Breast epithelium (tissue), 4 donors: ENCODE data around the gene ASCC2. TPM values are rescaled to one million over a fixed set of nuclear protein-coding genes. Genes with fewer than 3 reads are reported as not detected.
A peak's percentile ranks its signal among the peaks of the same experiment; 100 is the strongest.

Source experiments
- DNase-seq, 2 donors: peaks; one replicate each; pipeline ENCODE4 v3.0.0-alpha.2; 2019; ENCODE audit warnings: low spot score in 2 of 2
- H3K27ac ChIP-seq, 2 donors: fragments of 200-600 bp; sonication (generic) in 1 of 2; one replicate each; pipeline ENCODE4 v1.5.1; 2016 to 2019; ENCODE audit warnings: mild to moderate bottlenecking in 1 of 2
- H3K27me3 ChIP-seq, 2 donors: fragments of 200-600 bp; sonication (generic) in 1 of 2; one replicate each; pipeline versions ENCODE4 v1.5.1 to v1.6.0; 2017 to 2019; ENCODE audit warnings: control low read depth in 1 of 2, mild to moderate bottlenecking in 1 of 2
- H3K36me3 ChIP-seq: fragments of 200-600 bp; one replicate; pipeline ENCODE4 v1.5.1; 2019
- H3K4me1 ChIP-seq, 2 donors: fragments of 200-600 bp; sonication (generic); one replicate each; pipeline ENCODE4 v1.5.1; 2016 to 2019; ENCODE audit warnings: control low read depth in 1 of 2
- H3K4me3 ChIP-seq, 3 donors: fragments of 200-600 bp; sonication (generic); 1 replicate in 2 of 3; 2 replicates in 1 of 3; pipeline ENCODE4 v1.5.1; 2016 to 2019; ENCODE audit warnings: mild to moderate bottlenecking in 3 of 3, moderate library complexity in 2 of 3
- H3K9me3 ChIP-seq, 2 donors: fragments of 200-600 bp; sonication (generic) in 1 of 2; one replicate each; pipeline ENCODE4 v1.5.1; 2016 to 2019; ENCODE audit warnings: control low read depth in 1 of 2
- POLR2A ChIP-seq: fragments of 450-650 bp; IDR thresholded peaks from one replicate; pipeline ENCODE4 v1.6.1; 2016; ENCODE audit warnings: antibody characterized with exemption, mild to moderate bottlenecking, moderate library complexity
- POLR2AphosphoS5 ChIP-seq, 3 donors: sonication (generic); formaldehyde crosslinking; IDR thresholded peaks; one replicate each; pipeline ENCODE4 v1.6.1; 2017; ENCODE audit warnings: antibody characterized with exemption in 3 of 3
- intact Hi-C: fragments of 100-400 bp; cut with DNase I; formaldehyde crosslinking; loops from one replicate; pipeline ENCODE4 v1.15.1; 2023; ENCODE audit warnings: low total_unique reads
- total RNA-seq, 3 donors: library from RNA; depleted of rRNA; stranded (reverse); fragments of >200 nt; gene quantifications; one replicate each; pipeline ENCODE4 v1.1.0, GENCODE V29; 2016
- TF ChIP-seq, protein P1 (sequence below), 3 donors: fragments of 450-650 bp; IDR thresholded peaks; one replicate each; pipeline ENCODE4 v1.5.1; 2016 to 2017; ENCODE audit warnings: antibody characterized with exemption in 3 of 3, mild to moderate bottlenecking in 3 of 3, moderate library complexity in 3 of 3

The ASCC2 gene
- total RNA-seq, 3 donors from 2014 or later = 37.0 to 60.3 (median 45.8) TPM

DNA sequence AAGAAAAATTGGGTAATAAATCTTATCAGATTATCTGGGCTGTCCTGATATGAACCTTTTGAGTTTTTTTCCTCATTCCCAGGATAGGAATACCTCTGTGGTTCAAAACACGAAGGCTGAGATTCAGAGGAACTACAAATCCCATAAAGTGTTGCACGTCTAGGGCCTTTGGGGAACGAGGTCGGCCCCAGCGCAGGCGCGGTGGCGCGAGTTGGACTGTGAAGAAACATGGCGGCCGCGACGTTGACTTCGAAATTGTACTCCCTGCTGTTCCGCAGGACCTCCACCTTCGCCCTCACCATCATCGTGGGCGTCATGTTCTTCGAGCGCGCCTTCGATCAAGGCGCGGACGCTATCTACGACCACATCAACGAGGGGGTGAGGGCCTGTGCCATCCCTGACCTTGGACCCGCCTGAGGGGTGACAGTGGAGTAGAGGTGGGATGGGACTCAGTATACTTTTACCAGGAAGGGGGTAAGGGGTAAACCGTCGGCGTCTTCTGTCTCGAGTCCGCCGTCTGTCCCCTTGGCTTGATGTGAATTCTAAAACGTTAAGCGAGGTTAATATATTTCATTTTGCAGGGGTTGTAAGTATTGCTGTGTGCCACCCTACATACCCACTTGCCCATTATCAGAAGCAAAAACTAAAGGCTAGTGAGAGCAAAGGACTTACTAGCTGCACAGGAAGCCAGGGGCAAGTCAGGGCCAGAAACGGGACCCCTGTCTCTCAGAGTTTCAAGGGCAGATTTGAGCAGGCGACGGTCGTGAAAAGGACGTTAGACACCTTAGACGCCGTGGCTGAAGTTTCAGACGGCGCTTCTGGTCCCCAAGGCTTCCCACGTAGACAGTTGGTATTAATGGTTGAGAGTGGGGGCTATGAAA lies 70.7 kb downstream of the ASCC2 start, which contains the start of gene UQCR10:
UQCR10 (plus strand) TSS at position 199 of the 881 bp plus-strand sequence; CDS start at position 229, 30 bp downstream.
- DNase-seq = peak; percentile 88 to 89
- Histone ChIP-seq H3K27me3 (no peaks in the 10 kb centered on the region), H3K4me1 (peaks cover 8 to 10% of the 10 kb centered on the region in 2 donors), H3K9me3 (no peaks in the 10 kb centered on the region), H3K36me3 (no peaks in the 10 kb centered on the region), H3K27ac (peak within 1 kb of the TSS; percentile 92), H3K4me3 (peak within 1 kb of the TSS; percentile 91 to 98 (median 91))
- intact Hi-C loops = loop anchor here (10.0 kb wide), 1 partner anchor 453 kb away; the partner anchor contains the start of gene RASL10A
- TF ChIP-seq POLR2AphosphoS5 (IDR thresholded peaks at IDR 0.05) = peak; percentile 75 to 95 (median 90)
- TF ChIP-seq POLR2A = peak; percentile 51
- TF ChIP-seq, protein P1, sequence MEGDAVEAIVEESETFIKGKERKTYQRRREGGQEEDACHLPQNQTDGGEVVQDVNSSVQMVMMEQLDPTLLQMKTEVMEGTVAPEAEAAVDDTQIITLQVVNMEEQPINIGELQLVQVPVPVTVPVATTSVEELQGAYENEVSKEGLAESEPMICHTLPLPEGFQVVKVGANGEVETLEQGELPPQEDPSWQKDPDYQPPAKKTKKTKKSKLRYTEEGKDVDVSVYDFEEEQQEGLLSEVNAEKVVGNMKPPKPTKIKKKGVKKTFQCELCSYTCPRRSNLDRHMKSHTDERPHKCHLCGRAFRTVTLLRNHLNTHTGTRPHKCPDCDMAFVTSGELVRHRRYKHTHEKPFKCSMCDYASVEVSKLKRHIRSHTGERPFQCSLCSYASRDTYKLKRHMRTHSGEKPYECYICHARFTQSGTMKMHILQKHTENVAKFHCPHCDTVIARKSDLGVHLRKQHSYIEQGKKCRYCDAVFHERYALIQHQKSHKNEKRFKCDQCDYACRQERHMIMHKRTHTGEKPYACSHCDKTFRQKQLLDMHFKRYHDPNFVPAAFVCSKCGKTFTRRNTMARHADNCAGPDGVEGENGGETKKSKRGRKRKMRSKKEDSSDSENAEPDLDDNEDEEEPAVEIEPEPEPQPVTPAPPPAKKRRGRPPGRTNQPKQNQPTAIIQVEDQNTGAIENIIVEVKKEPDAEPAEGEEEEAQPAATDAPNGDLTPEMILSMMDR (IDR thresholded peaks at IDR 0.05) = no peak

- H3K4me1 ChIP-seq = peaks cover 8 to 10% of the 10 kb centered on the region in 2 donors
- peak within 1 kb of the TSS; percentile 91 to 98 (median 91) for H3K4me3 ChIP-seq
- H3K9me3 ChIP-seq = no peaks in the 10 kb centered on the region
- H3K27ac ChIP-seq = peak within 1 kb of the TSS; percentile 92
- intact Hi-C loops = loop anchor here (10.0 kb wide), 1 partner anchor 452 kb away; the partner anchor contains the start of gene RASL10A
- H3K36me3 ChIP-seq = no peaks in the 10 kb centered on the region
- H3K27me3 ChIP-seq = no peaks in the 10 kb centered on the region
- TF ChIP-seq POLR2A (peak; percentile 50), POLR2AphosphoS5 (IDR thresholded peaks at IDR 0.05) (peak in 2 of 3 donors; percentile 36 to 42)
- TF ChIP-seq, protein P1 (IDR thresholded peaks at IDR 0.05) = no peak
- DNase-seq = peak; percentile 95 to 96
Measured at GRCh38 chr22:29766632-29767170, 71.4 kb downstream of the ASCC2 start, which contains the start of gene ZMAT5. Gene ZMAT5, minus strand, starts transcription at chr22:29767007. Its CDS starts 18,463 bp downstream, at chr22:29748544.

GRCh38 chr22:29765905-29766631 lies 72.0 kb downstream of the ASCC2 start:
- DNase-seq = no peak
- TF ChIP-seq, protein P1 (IDR thresholded peaks at IDR 0.05) = no peak
- TF ChIP-seq POLR2AphosphoS5 (IDR thresholded peaks at IDR 0.05) (no peak), POLR2A (no peak)
- Histone ChIP-seq H3K4me1 (peaks cover 8 to 10% of the 10 kb centered on the region in 2 donors), H3K27me3 (no peaks in the 10 kb centered on the region), H3K9me3 (no peaks in the 10 kb centered on the region), H3K27ac (peak overlapping the region; percentile 92), H3K4me3 (peak overlapping the region; percentile 91 to 98 (median 91)), H3K36me3 (no peaks in the 10 kb centered on the region)
- intact Hi-C loops = loop anchor here (10.0 kb wide), 1 partner anchor 451 kb away; the partner anchor contains the start of gene RASL10A

- H3K4me1 ChIP-seq = peaks cover 0 to 5% of the 10 kb centered on the region in 2 donors
- H3K27ac ChIP-seq = no peak overlapping the region
- no peaks in the 10 kb centered on the region for H3K36me3 ChIP-seq
- no peak for DNase-seq
- TF ChIP-seq, protein P1 (IDR thresholded peaks at IDR 0.05) = no peak
- no peak for TF ChIP-seq POLR2AphosphoS5 (IDR thresholded peaks at IDR 0.05)
- no peak for TF ChIP-seq POLR2A
- intact Hi-C loops = loop anchor here (10.0 kb wide), 1 partner anchor 447 kb away; the partner anchor contains the start of gene RASL10A
- no peak overlapping the region for H3K4me3 ChIP-seq
- H3K27me3 ChIP-seq = no peaks in the 10 kb centered on the region
- H3K9me3 ChIP-seq = no peaks in the 10 kb centered on the region
Measured at GRCh38 chr22:29762263-29762662, 75.8 kb downstream of the ASCC2 start.
